Measurements from ENCODE around the gene KRTAP21-3.

DNA sequence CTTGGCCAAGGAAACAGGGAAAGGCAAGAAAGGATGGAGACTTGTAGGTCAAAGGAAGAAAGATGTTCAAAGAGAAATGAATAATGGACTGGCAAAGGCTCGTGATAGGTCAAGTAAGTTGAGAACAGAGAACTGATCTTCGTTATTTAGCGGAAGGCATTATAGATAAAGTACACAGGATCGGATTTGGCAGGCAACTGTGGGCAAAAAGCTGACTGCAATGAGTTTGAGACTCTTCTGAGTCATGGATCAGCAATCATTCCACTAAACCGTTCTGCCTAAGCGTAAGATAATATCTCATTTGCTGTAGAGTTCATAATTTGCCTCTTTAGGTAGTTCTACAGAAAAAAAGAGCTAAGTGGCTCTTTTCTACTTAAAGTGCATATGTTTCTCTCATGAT lies 34.1 kb downstream of the KRTAP21-3 start:
- TF ChIP-seq, protein P1, sequence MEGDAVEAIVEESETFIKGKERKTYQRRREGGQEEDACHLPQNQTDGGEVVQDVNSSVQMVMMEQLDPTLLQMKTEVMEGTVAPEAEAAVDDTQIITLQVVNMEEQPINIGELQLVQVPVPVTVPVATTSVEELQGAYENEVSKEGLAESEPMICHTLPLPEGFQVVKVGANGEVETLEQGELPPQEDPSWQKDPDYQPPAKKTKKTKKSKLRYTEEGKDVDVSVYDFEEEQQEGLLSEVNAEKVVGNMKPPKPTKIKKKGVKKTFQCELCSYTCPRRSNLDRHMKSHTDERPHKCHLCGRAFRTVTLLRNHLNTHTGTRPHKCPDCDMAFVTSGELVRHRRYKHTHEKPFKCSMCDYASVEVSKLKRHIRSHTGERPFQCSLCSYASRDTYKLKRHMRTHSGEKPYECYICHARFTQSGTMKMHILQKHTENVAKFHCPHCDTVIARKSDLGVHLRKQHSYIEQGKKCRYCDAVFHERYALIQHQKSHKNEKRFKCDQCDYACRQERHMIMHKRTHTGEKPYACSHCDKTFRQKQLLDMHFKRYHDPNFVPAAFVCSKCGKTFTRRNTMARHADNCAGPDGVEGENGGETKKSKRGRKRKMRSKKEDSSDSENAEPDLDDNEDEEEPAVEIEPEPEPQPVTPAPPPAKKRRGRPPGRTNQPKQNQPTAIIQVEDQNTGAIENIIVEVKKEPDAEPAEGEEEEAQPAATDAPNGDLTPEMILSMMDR (conservative IDR thresholded peaks at IDR 0.05; ENCODE audit: low read length): no peak
- no peak for TF ChIP-seq EZH2phosphoT487 (IDR thresholded peaks at IDR 0.05; ENCODE audit: borderline replicate concordance, low read depth, low read length)
